ENCODE results near the gene ALOX15B. TPM values are rescaled to one million over a fixed set of nuclear protein-coding genes. Genes with fewer than 3 reads are reported as not detected.

ALOX15B gene
- total and polyA plus RNA-seq, 11 donors: 0.07 to 2.2 (median 0.23) TPM; not detected in 4

GRCh38 chr17:8016632-8017424 lies 22.0 kb upstream of the ALOX15B start:
- intact Hi-C loops (cut with DNase I): no loop called here
- H3K9me3 ChIP-seq: no peaks in the 10 kb centered on the region
- no peaks in the 10 kb centered on the region for H3K36me3 ChIP-seq
- peaks cover 0 to 45% (median 14%) of the 10 kb centered on the region in 12 donors for H3K4me1 ChIP-seq
- 31 to 45% (median 35%) methylated on average over 10 to 12 of the region's 12 CpGs for WGBS, 4 donors
- H3K4me3 ChIP-seq: peak overlapping the region; percentile 2 to 51 (median 46)
- peak in 1 of 5 donors; percentile 60 for DNase-seq
- no peak overlapping the region for H3K27ac ChIP-seq
- TF ChIP-seq POLR2A (IDR thresholded peaks at IDR 0.05): no peak
- TF ChIP-seq, protein P1, sequence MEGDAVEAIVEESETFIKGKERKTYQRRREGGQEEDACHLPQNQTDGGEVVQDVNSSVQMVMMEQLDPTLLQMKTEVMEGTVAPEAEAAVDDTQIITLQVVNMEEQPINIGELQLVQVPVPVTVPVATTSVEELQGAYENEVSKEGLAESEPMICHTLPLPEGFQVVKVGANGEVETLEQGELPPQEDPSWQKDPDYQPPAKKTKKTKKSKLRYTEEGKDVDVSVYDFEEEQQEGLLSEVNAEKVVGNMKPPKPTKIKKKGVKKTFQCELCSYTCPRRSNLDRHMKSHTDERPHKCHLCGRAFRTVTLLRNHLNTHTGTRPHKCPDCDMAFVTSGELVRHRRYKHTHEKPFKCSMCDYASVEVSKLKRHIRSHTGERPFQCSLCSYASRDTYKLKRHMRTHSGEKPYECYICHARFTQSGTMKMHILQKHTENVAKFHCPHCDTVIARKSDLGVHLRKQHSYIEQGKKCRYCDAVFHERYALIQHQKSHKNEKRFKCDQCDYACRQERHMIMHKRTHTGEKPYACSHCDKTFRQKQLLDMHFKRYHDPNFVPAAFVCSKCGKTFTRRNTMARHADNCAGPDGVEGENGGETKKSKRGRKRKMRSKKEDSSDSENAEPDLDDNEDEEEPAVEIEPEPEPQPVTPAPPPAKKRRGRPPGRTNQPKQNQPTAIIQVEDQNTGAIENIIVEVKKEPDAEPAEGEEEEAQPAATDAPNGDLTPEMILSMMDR (IDR thresholded peaks at IDR 0.05): peak; percentile 32 to 61 (median 52)
- peaks cover 0 to 14% (median 10%) of the 10 kb centered on the region in 9 donors for H3K27me3 ChIP-seq
- ATAC-seq: peak in 3 of 4 donors; percentile 56 to 79 (median 67)

DNA sequence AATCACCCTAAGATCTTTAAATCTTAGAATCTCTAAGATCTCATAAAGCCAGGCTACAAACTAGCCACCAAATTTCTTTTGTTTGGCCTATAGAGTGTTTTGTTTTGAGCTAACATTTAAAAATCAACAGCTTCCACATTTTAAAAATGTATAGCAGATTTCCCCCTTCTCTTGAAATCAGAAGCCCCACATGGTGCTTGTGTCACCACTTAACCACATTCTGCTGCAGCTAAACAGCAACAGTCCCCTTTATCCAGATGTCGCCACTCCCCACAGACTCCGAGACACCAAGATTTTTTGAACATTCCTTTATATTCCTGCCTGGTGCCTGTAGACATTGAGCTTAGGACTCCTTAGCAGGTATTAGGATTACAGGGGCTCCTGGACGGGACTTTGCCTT lies 20.4 kb upstream of the ALOX15B start:
- H3K27ac ChIP-seq: no peak overlapping the region

DNA sequence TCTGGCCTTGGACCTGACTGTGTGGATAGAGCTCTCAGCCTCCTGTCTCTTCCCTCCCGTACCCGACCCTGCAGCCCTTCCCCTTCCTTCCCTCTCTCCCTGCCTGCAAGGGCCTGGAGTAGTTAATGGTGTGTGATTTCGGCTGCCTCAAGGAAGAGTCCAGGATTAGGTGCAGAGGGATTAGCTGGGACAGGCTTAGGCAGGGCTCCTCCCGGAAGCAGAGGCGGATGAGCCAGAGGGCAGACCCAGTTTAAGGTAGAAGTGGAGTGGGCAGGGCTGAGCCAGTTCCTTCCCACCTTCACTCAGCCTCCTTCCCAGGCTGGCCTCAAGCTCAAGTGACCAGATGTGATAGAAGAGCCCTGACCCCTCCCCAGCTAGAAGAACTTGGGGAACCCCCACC lies 19.7 kb upstream of the ALOX15B start:
- Histone ChIP-seq H3K9me3 (no peaks in the 10 kb centered on the region), H3K4me3 (no peak overlapping the region), H3K27ac (no peak overlapping the region), H3K27me3 (peaks cover 0 to 14% (median 10%) of the 10 kb centered on the region in 9 donors), H3K36me3 (no peaks in the 10 kb centered on the region), H3K4me1 (peaks cover 0 to 62% (median 14%) of the 10 kb centered on the region in 12 donors)
- DNase-seq (no peak), ATAC-seq (no peak)
- WGBS, 4 donors: 57 to 73% (median 67%) methylated on average over 5 of the region's 5 CpGs
- intact Hi-C loops (cut with DNase I): loop anchor here in 1 of 10 donors (2.0 kb wide), 1 partner anchor 38 kb away; no protein-coding TSS in a partner anchor
- no peak for TF ChIP-seq POLR2A (IDR thresholded peaks at IDR 0.05)
- TF ChIP-seq, protein P1 (IDR thresholded peaks at IDR 0.05): no peak

More for the DNA sequence above, 20.4 kb upstream of the ALOX15B start:
- ATAC-seq (no peak), DNase-seq (no peak)
- no peaks in the 10 kb centered on the region for H3K36me3 ChIP-seq
- intact Hi-C loops (cut with DNase I): loop anchor here in 1 of 10 donors (2.0 kb wide), 1 partner anchor 38 kb away; no protein-coding TSS in a partner anchor
- no peaks in the 10 kb centered on the region for H3K9me3 ChIP-seq
- H3K4me3 ChIP-seq: no peak overlapping the region
- 82 to 94% (median 90%) methylated on average over 3 of the region's 3 CpGs for WGBS, 4 donors
- peaks cover 0 to 58% (median 14%) of the 10 kb centered on the region in 12 donors for H3K4me1 ChIP-seq
- TF ChIP-seq, protein P1 (IDR thresholded peaks at IDR 0.05): no peak
- no peak for TF ChIP-seq POLR2A (IDR thresholded peaks at IDR 0.05)
- peaks cover 0 to 14% (median 10%) of the 10 kb centered on the region in 9 donors for H3K27me3 ChIP-seq
